B cell (primary cell): ENCODE data around the gene GUCA2A. TPM values are rescaled to one million over a fixed set of nuclear protein-coding genes. Genes with fewer than 3 reads are reported as not detected.

Source experiments
- ATAC-seq: fragments of 200-7000 bp; cut with Tn5 transposase; one replicate; pipeline ENCODE4 v1.10.0; 2021; ENCODE audit warnings: low read depth, mild to moderate bottlenecking, moderate number of reproducible peaks, moderate library complexity
- CTCF ChIA-PET: fragments of 350-600 bp; sonication (Branson Sonifier 250); formaldehyde crosslinking; loops from one replicate; lab custom pipeline; 2021; ENCODE audit warnings: antibody characterized with exemption, inconsistent platforms; lab: Charles Lee
- POLR2A ChIA-PET: fragments of 350-600 bp; sonication (Branson Sonifier 250); formaldehyde crosslinking; loops from one replicate; lab custom pipeline; 2021; ENCODE audit warnings: antibody characterized with exemption; lab: Charles Lee
- DNase-seq: peaks from one replicate; pipeline ENCODE4 v3.0.0; 2013
- H2AFZ ChIP-seq: 2 replicates; pipeline ENCODE4 v1.6.1; 2012; ENCODE audit warnings: mild to moderate bottlenecking, low read depth, low read length; ENCODE audit not compliant: insufficient read depth, poor library complexity, severe bottlenecking
- H3K27ac ChIP-seq, 2 donors: 1 replicate in 1 of 2; 2 replicates in 1 of 2; pipeline ENCODE4 v1.5.1; 2012 to 2013; ENCODE audit warnings: low read length in 2 of 2, mild to moderate bottlenecking in 2 of 2, moderate library complexity in 1 of 2
- H3K27me3 ChIP-seq, 4 experiments: fragments of 200-600 bp in 1 of 4; sonication (generic) in 1 of 4; replicated peaks in 1 of 4; 1 replicate in 2 of 4; 2 replicates in 2 of 4; pipeline versions ENCODE4 v1.6.1 to v1.7.0; 2013 to 2016; ENCODE audit warnings: low read length in 3 of 4, mild to moderate bottlenecking in 2 of 4, mixed read lengths in 1 of 4, moderate library complexity in 1 of 4; ENCODE audit not compliant: insufficient read depth in 4 of 4, control insufficient read depth in 3 of 4; ENCODE audit errors: control extremely low read depth in 1 of 4
- H3K36me3 ChIP-seq, 2 experiments: replicated peaks in 1 of 2; 1 replicate in 1 of 2; 2 replicates in 1 of 2; pipeline versions ENCODE4 v1.6.1 to v1.7.1; 2013; ENCODE audit warnings: low read length in 1 of 2; ENCODE audit not compliant: insufficient read depth in 2 of 2, control insufficient read depth in 1 of 2; ENCODE audit errors: control extremely low read depth in 1 of 2, extremely low read depth in 1 of 2
- H3K4me1 ChIP-seq, 2 donors: fragments of 200-600 bp in 1 of 2; sonication (generic) in 1 of 2; 1 replicate in 1 of 2; 2 replicates in 1 of 2; pipeline versions ENCODE4 v1.5.1 to v1.6.1; 2013 to 2017; ENCODE audit warnings: low read length in 2 of 2; ENCODE audit not compliant: control insufficient read depth in 2 of 2, insufficient read depth in 2 of 2
- H3K4me2 ChIP-seq: replicated peaks from 2 replicates; pipeline ENCODE3; 2012; ENCODE audit warnings: mild to moderate bottlenecking, low read depth, low read length; ENCODE audit not compliant: poor library complexity, severe bottlenecking
- H3K4me3 ChIP-seq, 5 experiments: fragments of 200-600 bp in 1 of 5; sonication (generic) in 1 of 5; 1 replicate in 3 of 5; 2 replicates in 2 of 5; pipeline versions ENCODE4 v1.5.1 to v1.7.0; 2011 to 2016; ENCODE audit warnings: low read length in 4 of 5, mild to moderate bottlenecking in 4 of 5, low read depth in 2 of 5, control low read depth in 1 of 5, moderate library complexity in 1 of 5; ENCODE audit not compliant: insufficient read depth in 1 of 5; ENCODE audit errors: control extremely low read depth in 1 of 5, extremely low read depth in 1 of 5
- H3K79me2 ChIP-seq: fragments of 200-600 bp; sonication (generic); one replicate; pipeline ENCODE4 v1.6.0; 2016; ENCODE audit warnings: low read length; ENCODE audit not compliant: control insufficient read depth, insufficient read depth
- H3K9ac ChIP-seq: fragments of 200-600 bp; sonication (generic); 2 replicates; pipeline ENCODE4 v1.6.1; 2017; ENCODE audit warnings: mild to moderate bottlenecking, low read length, moderate library complexity
- H3K9me3 ChIP-seq, 3 donors: one replicate each; pipeline versions ENCODE4 v1.6.1 to v1.7.1; 2013; ENCODE audit warnings: low read length in 2 of 3; ENCODE audit not compliant: control insufficient read depth in 2 of 3, insufficient read depth in 1 of 3; ENCODE audit errors: control extremely low read depth in 1 of 3
- H4K20me1 ChIP-seq: 2 replicates; pipeline ENCODE4 v1.6.0; 2012; ENCODE audit warnings: mild to moderate bottlenecking, low read length; ENCODE audit not compliant: insufficient read depth, control insufficient read depth, poor library complexity, severe bottlenecking
- H3K27ac Mint-ChIP-seq: one replicate; pipeline ENCODE4 v1.8.0; 2021; ENCODE audit warnings: mixed read lengths
- H3K27me3 Mint-ChIP-seq: one replicate; pipeline ENCODE4 v1.8.0; 2021; ENCODE audit warnings: mixed read lengths
- H3K4me1 Mint-ChIP-seq: one replicate; pipeline ENCODE4 v1.8.0; 2021; ENCODE audit warnings: mixed read lengths
- H3K4me3 Mint-ChIP-seq: one replicate; pipeline ENCODE4 v1.8.0; 2021; ENCODE audit warnings: mixed read lengths
- H3K9me3 Mint-ChIP-seq: one replicate; pipeline ENCODE4 v1.8.0; 2022; ENCODE audit warnings: mixed read lengths; ENCODE audit not compliant: insufficient read depth
- EZH2 ChIP-seq: IDR thresholded peaks from 2 replicates; pipeline ENCODE4 v1.6.1; 2012; ENCODE audit warnings: borderline replicate concordance, low read depth, mild to moderate bottlenecking, moderate library complexity, low read length; ENCODE audit not compliant: insufficient read depth, poor library complexity, severe bottlenecking
- WGBS: methylation state at CpG from one replicate; pipeline ENCODE4 v1.1.5; 2013; ENCODE audit warnings: missing lambda C conversion rate; ENCODE audit not compliant: insufficient coverage; 5-methylcytosine and 5-hydroxymethylcytosine counted together
- intact Hi-C: fragments of 100-400 bp; cut with micrococcal nuclease; formaldehyde crosslinking; loops from one replicate; pipeline ENCODE4 v1.10.0; 2022
- polyA plus RNA-seq: library from polyadenylated mRNA; depleted of rRNA; stranded (reverse); fragments of >200 nt; gene quantifications from 2 replicates; pipeline ENCODE4 v1.2.3, GENCODE V29; 2012
- total RNA-seq, 2 donors: library from RNA; stranded (reverse); fragments of 120-200 nt in 1 of 2; gene quantifications; 1 replicate in 1 of 2; 2 replicates in 1 of 2; pipeline versions ENCODE4 v1.2.3 to v1.2.4, GENCODE V29; 2013 to 2022
- TF ChIP-seq, protein P1 (sequence below): fragments of 200-600 bp; IDR thresholded peaks from one replicate; pipeline ENCODE4 v1.8.0; 2022; ENCODE audit warnings: antibody characterized with exemption, mild to moderate bottlenecking

The GUCA2A gene
- total and polyA plus RNA-seq, 2 donors (not counting 1 experiment from before 2014, with no cell fraction given): not detected

DNA sequence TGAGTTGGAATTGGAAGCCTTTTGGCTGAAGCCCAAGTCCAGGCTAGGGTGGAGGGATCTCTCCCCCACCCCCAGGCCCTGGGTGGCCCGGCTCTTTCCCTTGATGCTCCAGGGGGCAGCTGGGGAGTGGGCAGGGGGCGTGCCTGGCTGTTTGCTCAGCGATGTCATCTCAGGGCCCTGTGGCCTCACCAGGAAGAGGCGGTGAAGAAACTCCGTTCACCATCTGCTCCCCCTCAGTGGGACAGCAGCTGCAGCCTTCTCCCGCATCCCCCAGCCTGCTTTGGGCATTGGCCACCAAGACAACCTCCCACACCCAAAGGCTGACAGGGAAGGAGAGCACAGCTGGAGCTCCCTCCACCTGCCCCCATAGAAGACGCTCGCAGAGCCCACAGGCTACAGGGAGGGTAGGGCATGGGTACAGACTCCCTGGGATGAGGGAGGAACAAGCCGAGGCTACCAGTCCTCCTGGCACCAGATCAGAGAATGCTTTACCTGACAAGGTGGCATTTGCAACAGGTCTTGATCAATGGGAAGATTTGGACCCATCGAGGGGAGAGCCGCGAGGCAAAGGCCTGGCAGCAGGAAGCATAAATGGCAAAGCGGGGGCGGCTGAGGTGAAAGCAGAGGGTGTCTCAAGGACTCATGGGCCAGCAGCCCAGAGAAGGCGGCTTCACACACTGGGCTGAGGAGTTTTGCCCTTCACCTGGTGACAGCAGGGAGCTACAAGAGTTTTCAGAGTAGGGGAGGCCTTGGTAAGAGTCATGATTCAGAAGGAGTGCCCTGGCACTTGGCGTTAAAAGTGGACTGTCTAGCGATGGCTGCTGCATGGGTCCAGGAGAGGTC lies 6.5 kb upstream of the GUCA2A start:
- no peak overlapping the region for H2AFZ ChIP-seq
- ChIA-PET CTCF (interaction anchor here (0.7 to 7.9 kb wide), 9 partner anchors 8 to 655 kb away, joined by 3 to 114 read pairs (median 3); no protein-coding TSS in a partner anchor), POLR2A (no interaction called here)
- intact Hi-C loops: no loop called here
- H3K36me3 ChIP-seq: no peaks in the 10 kb centered on the region
- Mint-ChIP-seq H3K27ac (no peak overlapping the region), H3K9me3 (no peaks in the 10 kb centered on the region), H3K4me3 (no peak overlapping the region), H3K27me3 (no peaks in the 10 kb centered on the region), H3K4me1 (no peaks in the 10 kb centered on the region)
- no peaks in the 10 kb centered on the region for H3K9me3 ChIP-seq
- H3K4me1 ChIP-seq: peaks cover 0 to 3% of the 10 kb centered on the region in 2 donors
- no peaks in the 10 kb centered on the region for H3K27me3 ChIP-seq
- no peaks in the 10 kb centered on the region for H3K79me2 ChIP-seq
- H4K20me1 ChIP-seq: no peaks in the 10 kb centered on the region
- no peak overlapping the region for H3K4me2 ChIP-seq
- H3K27ac ChIP-seq: no peak overlapping the region
- TF ChIP-seq, protein P1, sequence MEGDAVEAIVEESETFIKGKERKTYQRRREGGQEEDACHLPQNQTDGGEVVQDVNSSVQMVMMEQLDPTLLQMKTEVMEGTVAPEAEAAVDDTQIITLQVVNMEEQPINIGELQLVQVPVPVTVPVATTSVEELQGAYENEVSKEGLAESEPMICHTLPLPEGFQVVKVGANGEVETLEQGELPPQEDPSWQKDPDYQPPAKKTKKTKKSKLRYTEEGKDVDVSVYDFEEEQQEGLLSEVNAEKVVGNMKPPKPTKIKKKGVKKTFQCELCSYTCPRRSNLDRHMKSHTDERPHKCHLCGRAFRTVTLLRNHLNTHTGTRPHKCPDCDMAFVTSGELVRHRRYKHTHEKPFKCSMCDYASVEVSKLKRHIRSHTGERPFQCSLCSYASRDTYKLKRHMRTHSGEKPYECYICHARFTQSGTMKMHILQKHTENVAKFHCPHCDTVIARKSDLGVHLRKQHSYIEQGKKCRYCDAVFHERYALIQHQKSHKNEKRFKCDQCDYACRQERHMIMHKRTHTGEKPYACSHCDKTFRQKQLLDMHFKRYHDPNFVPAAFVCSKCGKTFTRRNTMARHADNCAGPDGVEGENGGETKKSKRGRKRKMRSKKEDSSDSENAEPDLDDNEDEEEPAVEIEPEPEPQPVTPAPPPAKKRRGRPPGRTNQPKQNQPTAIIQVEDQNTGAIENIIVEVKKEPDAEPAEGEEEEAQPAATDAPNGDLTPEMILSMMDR: no peak
- no peak for TF ChIP-seq EZH2
- no peak overlapping the region for H3K4me3 ChIP-seq
- WGBS: 89% methylated on average over 13 of the region's 17 CpGs
- H3K9ac ChIP-seq: no peak overlapping the region
- ATAC-seq: no peak
- no peak for DNase-seq

DNA sequence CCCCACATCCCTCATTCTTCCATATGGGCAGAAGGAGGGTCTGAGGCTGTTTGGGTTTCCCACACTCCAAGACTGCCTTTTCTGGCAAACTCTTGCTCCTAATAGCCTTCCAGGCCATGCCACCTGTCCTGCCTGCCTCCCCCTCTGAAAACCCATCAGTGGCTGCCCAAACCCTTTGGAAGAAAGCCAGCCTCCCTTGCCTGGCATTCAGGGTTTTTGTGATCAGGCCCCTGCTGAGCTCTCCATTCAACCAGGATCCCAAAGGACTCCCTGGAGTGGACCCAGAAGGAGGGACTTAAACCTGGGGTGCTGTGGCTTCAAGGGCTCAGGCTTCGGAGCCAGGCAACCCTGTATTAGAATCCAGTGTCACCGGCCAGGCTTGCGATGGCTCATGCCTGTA lies 4.2 kb upstream of the GUCA2A start:
- Mint-ChIP-seq H3K4me1 (no peaks in the 10 kb centered on the region), H3K4me3 (no peak overlapping the region), H3K9me3 (no peaks in the 10 kb centered on the region), H3K27ac (no peak overlapping the region), H3K27me3 (no peaks in the 10 kb centered on the region)
- no peak overlapping the region for H3K4me3 ChIP-seq
- no peaks in the 10 kb centered on the region for H3K9me3 ChIP-seq
- H3K36me3 ChIP-seq: no peaks in the 10 kb centered on the region
- no peaks in the 10 kb centered on the region for H3K27me3 ChIP-seq
- H2AFZ ChIP-seq: no peak overlapping the region
- no peak for ATAC-seq
- peaks cover 0 to 3% of the 10 kb centered on the region in 2 donors for H3K4me1 ChIP-seq
- H3K9ac ChIP-seq: no peak overlapping the region
- WGBS: 96% methylated on average over 3 of the region's 3 CpGs
- no peak for DNase-seq
- no peak overlapping the region for H3K27ac ChIP-seq
- intact Hi-C loops: no loop called here
- CTCF ChIA-PET: interaction anchor here (0.6 to 7.9 kb wide), 2 partner anchors 354 to 593 kb away, joined by 3 to 114 read pairs; no protein-coding TSS in a partner anchor
- no peaks in the 10 kb centered on the region for H4K20me1 ChIP-seq
- POLR2A ChIA-PET: no interaction called here
- H3K4me2 ChIP-seq: no peak overlapping the region
- TF ChIP-seq, protein P1: no peak
- no peaks in the 10 kb centered on the region for H3K79me2 ChIP-seq
